ENCODE data around the gene NAT14.
"Not testable (repeated sequence)": the region's sequence is repeated elsewhere in the genome, so short reads cannot be mapped to it uniquely, and the experiment has no call there.

NAT14 gene

DNA sequence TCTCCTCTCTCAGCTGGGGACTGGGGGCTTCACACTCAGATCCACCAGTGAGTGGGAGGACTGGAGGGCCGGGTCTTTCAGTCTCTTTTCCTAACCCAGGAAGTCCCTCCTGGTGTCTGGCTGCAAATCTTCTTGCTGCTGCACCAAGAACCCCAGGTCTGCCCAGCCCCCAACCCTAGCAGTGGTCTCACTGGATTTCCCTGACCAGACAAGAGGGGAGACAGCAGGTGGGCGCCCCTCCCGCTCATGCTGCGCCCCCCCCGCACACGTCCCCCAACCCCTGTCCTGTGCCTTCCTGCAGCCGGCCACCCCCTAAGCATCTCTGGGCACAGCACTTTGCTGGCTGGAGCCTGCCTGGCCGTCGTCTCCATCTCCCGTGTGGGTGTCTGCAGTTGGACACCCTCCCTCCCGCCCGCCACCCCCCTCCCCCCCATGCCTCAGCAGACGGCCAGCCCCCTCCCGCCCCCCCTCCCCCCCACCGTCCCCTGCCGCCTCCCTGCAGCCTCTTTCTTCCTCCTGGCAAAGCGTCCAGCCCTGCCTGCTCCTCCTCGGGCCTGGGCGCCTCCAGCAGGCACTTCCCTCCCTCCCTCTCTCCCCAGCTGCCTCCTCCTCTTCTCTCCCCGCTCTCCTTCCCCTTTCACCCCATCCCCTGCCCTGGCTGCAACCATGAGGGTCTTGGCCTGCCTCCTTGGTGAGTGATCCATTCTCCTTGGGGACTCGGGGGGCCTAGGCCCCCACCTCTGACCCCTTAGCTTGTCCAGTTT lies 3.1 kb downstream of the NAT14 start, which contains the start of gene SSC5D:
TSS of gene SSC5D (plus strand) at position 513 of the 764 bp plus-strand sequence. CDS start at position 667, 154 bp downstream.
- peak; percentile 50 for DNase-seq

DNA sequence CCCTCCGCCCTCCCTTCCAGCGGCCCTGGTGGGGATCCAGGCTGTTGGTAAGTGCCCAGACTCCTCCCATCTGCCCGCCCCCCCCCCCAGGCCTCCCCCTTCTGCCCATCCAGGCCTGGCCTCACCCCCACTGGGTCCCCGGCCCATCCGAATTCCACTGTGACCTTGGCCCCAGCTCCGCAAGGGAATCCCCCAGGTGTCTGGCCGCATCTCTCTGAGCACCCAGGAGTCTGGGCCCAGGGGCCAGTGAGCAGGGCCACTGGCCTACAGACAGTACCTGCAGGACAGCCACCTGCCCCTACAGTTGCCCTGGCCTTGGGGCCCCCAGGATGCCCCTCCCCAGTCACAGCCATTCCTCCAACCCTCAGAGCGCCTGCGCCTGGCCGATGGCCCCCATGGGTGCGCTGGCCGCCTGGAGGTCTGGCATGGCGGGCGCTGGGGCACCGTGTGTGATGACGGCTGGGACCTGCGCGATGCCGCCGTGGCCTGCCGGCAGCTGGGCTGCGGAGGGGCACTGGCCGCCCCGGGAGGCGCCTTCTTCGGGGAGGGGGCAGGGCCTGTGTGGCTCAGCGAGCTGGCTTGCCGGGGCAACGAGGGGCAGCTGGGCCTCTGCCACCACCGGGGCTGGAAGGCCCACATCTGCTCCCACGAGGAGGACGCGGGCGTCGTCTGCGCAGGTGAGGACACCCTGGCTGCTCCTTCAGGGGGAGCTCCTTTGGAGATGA lies 4.2 kb downstream of the NAT14 start:
- no peak for DNase-seq

DNA sequence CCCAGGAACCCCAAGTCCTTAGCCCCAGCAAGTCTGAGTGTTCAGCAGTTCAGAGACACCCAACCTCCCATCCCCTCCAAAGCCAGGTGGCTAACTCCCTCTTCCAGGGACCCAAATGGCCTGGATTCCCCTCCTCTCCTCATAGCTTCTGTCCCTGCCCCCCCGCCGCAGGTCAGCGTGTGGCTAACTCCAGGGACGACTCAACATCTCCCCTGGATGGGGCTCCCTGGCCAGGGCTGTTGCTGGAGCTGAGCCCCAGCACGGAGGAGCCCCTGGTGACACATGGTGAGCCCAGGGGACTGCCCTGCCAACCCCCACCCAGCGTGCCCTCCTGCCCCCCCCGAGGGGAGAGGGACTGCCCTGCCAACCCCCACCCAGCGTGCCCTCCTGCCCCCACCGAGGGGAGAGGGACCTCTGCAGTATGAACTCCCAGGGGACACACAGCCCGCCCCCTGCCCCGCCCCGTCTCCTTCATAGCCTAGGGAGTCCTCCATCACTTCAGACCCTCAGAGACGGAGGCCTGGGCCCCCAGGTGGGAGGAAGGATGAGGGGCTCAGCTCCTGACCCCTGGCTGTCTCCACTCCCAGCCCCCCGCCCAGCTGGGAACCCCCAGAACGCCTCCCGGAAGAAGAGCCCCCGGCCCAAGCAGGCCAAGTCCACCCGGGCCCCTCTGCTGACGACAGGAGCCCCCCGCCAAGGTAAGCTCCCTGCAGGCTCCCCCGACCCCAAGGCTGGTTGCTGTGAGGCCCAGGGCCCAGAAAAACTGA lies 4.9 kb downstream of the NAT14 start:
- DNase-seq = no peak

DNA sequence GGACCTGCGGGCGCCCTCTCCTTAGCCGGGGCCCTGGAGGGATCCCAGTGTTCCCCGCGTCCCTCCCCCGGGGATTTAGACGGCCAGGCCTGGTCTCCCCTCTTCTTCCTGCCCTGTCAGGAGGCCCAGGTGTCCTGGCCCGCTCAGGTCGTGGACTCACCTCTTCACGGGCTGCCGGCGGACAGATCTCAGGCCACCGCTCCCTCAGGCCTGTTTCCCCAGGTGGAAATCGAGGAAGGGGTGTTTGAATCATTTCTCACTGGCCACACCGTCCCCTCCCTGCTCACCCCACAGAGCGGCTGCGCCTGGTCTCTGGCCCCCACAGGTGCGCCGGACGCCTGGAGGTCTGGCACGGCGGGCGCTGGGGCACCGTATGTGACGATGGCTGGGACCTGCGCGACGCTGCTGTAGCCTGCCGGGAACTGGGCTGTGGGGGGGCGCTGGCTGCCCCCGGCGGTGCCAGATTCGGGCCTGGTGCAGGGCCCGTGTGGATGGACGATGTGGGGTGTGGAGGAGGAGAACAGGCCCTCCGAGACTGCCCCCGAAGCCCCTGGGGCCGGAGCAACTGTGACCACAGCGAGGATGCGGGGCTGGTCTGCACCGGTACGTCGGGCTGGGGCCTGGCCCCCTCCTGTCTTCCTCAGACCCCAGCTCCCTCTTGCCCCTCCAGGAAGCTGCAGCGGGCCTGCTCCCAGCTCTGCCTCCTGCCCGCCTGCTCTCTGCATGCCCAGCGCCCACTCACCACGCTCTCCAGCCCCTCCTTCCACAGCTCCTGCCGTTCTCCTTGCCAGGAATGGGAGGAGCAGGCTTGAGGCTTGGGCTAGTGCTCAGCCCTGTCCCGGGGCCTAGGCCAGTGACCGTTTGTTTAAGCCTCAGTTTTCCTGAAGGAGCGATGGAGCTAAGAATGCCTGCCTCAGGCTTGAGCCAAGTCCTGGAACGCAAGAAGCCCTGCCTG lies 5.8 kb downstream of the NAT14 start:
- no peak for DNase-seq

DNA sequence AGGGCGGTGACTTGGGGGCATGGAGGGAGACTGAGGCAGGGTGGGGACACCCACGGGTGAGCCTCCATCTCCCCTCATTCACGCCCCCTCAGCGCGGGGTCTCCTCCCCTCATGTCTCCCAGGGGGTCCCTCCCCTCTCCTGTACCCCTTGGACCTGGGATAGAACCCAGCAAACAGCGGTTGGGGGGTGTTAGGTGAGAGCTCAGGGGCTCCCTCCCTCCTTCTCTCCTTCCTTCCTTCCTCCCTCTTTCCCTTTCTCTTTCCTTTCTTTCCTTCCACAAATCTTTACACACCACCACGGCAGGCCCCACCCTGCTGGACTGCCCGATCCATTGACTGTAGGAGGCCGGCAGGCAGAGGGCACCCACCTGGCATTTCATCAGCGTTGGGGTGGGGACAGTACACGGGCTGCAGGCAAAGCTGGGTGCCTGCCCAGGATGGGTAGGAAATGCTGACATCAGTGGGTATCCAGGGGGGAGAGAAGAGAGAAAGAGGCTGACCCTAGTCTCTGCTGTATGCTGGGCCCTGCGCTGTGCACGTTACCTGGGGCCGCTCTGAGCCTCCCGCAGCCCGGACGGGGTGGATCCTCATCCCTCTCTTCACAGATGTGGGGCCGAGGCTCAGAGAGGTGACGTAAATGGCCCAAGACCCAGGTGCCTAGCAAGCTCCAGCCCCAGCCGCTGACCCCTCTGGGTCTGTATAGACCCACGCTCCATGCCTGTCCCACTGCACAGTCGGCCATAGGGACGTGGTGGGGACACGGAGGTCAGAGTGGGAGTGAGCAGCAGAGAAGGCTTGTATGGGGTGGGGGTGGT lies 6.8 kb downstream of the NAT14 start:
- no peak for DNase-seq

DNA sequence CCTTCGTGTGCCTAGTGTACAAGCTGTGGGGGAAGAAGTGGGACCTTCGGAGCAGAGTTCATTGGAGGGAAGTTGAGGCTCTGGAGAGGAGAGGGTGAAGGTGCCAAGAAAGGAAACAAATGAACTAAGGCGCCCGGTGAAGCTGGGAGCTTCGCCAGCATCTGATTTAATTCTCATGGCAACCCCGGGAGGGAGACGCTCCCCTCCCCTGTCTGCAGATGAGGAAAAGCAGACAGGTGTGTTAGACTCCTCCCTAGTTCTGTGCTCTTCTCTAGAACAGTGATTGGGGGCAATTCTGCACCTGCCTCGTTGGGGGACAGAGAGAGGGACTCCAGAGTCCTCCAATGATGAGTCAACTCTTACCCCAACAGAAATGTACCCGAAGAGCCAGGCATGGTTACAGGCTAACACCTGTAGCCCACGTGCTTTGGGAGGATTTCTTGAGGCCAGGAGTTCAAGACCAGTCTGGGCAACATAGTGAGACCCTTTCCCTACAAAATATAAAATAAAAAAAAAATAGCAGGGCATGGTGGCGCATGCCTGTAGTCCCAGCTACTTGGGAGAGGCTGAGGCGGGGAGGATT lies 7.5 kb downstream of the NAT14 start:
- peak; percentile 74 for DNase-seq

DNA sequence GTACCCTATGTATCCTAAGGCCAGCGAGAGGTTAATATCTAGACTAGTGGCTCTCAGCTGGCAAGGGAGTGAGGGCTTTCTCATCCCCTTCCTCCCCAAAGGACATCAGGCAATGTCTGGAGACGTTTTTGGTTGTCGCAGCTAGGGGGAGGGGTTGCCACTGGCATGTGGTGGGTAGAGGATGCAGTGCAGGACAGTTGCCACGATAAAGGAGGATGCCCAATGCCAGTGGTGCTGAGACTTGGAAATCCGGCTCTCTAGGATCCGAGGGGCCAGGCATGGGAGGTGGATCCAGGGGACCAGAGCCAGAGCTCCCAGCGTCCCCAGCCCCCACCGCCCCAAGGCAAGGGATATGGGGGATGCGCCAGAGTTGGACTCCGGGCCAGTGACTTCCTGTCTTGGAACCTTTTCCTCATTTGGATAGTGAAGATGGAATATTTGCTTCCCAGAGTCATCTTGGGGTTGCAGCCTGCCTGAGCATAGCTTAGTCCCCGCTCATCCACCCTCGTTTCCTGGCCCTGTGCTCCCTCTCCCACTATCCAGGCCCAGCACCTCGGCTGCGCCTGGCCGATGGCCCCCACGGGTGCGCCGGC lies 8.2 kb downstream of the NAT14 start:
- DNase-seq = no peak

DNA sequence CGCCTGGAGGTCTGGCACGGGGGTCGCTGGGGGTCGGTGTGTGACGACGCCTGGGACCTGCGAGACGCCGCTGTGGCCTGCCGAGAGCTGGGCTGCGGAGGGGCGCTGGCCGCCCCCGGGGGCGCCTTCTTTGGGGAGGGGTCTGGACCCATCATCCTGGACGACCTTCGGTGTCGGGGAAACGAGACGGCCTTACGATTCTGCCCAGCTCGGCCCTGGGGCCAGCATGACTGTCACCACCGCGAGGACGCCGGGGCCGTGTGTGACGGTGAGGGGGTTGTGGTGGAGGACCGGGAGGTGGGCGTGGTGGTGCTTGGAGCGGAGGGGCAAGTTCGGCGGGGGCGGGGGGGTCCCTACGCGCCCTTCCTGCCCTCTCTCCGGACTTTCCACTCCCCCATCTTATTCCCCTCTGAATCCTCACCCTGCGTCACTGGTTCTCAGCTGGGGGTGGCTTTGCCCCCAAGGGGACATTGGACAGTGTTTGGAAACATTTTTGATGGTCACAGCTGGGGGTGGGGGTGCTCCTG lies 8.7 kb downstream of the NAT14 start:
- DNase-seq = peak; percentile 47

DNA sequence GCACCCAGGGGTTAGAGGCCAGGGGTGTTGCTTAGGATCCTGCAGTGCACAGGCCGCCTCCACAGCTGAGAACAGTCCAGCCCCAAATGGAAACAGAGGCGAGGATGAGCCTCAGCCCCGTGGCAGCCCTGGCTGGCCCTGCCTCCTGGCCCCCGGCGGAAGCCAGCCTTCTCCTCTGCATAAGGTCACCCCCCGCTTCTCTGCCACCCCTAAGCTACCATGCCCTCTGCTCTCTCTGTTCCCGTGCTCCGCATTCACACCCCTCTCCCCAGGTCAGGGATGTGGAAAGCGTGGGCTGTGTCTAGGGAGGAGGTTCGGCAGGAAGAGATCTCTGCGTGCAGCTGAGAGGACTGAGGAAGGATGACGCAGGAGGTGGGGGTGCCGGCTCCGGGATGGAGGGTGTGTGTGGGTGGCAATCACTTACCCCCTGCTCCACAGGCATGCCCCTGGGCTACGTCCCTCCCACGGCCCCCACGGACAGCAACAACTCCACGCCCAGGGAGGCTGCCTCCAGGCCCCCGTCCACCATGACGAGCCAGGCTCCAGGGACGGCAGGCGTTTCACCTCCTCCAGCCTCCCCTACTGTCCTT lies 9.3 kb downstream of the NAT14 start:
- DNase-seq = peak; percentile 73

DNA sequence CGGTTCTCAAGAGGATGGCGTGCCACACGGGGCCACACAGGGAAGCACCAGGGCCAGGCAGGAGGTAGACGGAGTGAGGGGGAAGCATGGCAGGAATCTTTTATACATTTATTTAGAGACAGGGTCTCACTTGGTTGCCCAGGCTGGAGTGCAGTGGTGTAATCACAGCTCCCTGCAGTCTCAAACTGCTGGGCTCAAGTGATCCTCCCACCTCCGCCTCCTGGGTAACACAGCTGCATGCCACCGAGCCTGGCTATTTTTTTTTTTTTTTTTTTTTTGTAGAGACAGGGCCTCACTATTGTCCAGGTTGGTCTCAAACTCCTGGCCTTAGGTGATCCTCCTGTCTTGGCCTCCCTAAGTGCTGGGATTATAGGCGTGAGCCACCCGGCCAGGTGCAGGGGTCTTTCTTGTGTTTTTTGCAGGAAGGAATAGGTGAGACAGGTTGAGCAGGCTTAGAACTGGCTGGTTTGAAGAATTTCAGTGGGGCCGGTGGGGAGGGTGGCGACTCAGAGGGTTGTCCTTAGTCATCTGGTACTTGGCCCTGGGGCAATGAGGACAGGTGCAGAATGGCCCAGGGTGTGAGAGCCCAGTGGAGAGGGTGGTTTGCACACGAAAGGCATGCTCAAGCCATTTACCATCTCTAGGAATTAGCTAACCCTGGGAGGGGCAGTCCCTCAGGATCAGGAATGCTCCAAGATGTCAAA lies 10.8 kb downstream of the NAT14 start:
- DNase-seq = peak; percentile 54

DNA sequence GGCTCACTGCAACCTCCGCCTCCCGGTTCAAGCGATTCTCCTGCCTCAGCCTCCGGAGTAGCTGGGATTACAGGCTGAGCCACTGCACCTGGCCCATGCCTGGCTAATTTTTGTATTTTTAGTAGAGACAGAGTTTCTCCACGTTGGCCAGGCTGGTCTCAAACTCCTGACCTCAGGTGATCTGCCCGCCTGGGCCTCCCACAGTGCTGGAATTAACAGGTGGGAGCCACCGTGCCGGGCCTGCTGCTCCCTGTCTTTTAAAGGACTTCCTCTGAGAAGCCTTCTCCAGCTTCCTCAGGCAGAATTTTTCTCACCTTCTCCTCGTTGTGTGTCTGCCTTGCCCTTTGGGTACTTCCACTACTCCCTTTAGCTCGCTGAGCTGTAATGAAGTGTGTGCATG lies 11.8 kb downstream of the NAT14 start:
- not testable (repeated sequence) for DNase-seq

DNA sequence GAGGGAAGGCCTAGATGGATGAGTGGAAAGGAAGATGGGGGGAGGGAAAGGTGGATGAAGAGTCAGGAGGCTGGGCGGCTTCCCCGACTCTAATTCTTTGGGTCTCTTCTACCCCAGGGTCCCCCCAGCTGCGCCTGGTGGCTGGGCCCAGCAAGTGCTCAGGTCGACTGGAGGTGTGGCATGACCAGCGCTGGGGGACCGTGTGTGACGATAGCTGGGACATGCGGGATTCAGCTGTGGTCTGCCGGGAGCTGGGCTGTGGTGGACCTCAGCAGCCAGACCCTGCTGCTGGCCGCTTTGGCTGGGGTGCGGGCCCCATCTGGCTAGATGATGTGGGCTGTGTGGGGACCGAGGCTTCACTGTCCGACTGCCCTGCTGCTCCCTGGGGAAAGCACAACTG lies 12.8 kb downstream of the NAT14 start:
- DNase-seq = no peak

DNA sequence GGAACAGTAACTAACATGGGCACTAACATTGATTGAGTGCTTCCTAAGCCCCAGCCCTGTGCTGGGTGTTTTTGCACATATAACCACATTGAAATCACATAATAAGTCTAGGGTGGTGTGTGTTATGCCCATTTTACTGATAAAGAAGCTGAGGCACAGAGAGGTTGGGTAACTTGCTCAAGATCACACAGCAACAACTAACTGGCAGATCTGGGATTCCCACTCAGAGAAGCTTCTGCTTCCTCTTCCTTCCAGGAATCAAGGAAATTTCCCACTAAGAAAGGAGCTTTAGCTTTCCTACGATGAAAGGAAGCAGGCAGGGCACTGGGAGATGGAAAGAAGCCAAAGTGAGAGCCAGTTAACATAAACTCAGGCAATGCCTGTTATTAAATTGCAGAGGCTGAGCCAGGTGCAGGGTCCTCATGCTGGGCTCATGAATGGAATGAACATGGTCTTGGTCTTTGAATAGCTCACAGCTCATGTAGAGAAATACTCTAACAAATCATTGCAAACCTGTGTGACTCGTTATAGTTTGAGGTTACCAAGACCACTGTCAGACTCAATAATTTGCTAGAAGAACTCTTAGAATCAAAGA lies 13.4 kb downstream of the NAT14 start:
- no peak for DNase-seq

DNA sequence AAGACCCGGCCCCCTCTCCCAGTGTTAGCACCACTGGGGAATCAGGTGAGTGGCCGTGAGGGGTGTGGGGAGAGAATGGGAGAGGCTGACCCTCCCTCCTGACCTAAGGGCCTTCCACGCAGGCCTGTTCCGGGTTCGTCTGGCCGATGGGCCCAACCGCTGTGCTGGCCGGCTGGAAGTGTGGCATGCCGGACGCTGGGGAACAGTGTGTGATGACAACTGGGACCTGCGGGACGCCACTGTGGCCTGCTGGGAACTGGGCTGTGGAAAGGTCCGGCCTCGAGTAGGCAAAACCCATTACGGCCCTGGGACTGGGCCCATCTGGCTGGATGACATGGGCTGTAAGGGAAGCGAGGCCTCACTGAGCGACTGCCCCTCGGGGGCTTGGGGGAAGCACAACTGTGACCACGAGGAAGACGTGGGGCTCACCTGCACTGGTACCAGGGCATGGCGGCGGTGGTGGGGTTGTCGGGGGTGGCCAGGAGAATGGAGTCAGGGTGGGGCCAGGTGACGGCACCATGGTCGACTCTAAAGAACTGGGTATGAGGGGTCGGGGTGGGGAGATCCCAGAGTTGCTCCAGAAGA lies 15.5 kb downstream of the NAT14 start:
- no peak for DNase-seq

DNA sequence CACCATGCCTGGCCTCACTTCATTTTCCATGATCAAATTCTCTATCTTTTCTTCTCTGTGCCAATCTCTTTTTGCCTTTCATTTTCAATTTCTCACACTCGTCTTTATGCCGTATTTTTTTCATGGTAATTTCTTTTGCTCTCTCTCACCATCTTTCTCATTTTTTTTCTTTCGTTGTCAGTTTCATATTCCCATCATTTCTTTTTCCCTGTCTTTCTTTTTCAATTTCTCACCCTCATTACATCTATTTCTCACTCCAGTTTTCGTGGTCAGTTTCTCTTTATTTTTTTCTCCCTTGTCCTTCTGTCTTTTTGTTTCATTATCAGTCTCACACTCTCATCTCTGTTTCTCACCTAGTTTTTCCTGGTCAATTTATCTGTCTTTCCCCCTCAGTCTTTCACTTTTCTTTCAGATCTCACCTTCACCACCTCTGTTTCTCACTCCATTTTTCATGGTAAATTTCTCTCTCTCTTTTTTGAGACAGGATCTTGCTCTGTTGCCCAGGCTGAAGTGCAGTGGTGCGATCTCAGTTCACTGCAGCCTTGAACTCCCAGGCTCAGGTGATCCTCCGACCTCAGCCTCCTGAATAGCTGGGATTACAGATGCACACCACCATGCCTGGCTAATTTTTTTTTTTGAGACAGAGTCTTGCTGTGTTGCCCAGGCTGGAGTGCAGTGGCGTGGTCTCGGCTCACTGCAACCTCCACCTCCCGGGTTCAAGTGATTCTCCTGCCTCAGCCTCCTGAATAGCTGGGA lies 17.4 kb downstream of the NAT14 start:
- no peak for DNase-seq

DNA sequence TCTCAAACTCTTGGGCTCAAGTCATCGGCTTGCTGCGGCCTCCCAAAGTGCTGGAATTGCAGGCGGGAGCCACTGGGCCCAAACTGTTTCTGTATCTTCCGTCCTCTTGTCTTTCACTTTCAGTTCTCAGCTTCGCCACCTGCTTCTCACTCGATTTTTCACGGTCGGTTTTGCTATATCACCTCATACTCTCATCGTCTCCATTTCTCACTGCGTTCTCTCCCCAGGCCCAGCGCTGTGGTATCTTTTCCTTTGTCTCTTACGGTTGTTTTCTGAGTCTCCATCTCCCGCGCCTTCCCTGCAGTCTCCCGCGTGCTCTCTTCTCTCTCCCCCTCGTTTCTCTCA lies 18.1 kb downstream of the NAT14 start:
- DNase-seq = peak; percentile 67

DNA sequence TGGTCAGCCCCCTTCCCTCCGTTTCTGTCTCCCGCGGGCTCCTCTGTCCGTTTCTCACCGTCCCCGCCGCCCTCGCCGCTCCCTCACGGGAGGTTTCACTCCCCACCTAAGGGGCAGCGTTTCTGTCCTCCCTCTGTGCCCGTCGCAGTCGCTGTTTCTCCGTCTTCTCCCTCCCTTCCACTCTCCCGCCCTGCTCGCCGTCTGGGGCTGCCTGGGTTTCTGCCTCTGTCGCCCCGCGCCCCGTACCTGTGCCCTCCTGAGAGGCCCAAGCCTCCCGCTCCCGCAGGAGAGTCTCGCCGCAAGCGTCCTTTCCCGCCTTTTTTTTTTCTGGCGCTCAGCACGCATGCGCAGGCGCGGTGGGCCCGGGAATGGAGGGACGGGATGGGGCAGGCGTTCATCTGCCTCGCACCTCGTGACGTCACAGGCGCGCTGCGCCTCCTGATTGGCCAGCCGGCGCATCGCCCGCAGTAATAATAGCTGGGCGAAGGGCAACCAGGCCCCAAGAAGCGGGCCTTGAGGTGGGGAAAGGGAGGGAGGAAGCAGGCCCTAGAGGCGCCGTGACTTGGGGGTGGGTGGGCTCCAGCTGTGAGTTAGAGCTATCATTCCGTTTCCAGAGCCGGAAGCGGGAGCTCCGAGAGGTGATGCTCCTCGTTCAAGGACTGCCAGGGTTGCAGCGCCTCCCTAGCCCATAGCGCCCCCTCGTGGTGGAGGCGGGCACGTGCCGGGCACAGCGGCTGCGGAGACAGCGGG lies 18.7 kb downstream of the NAT14 start:
- DNase-seq = peak; percentile 97
